K562 (cell line): ENCODE measurements around the gene AGPAT1. TPM values are rescaled to one million over a fixed set of nuclear protein-coding genes. Genes with fewer than 3 reads are reported as not detected.

Experiments
- ATAC-seq: fragments of 200-7000 bp; cut with Tn5 transposase; 3 replicates; pipeline ENCODE4 v1.9.1; 2020; ENCODE audit warnings: moderate library complexity
- BruUV-seq: library from RNA; stranded (reverse); fragments of 400-500 nt; replicated peaks from 2 replicates; lab custom pipeline; 2021; lab: Mats Ljungman, UMichigan
- CTCF ChIA-PET: fragments of 300-600 bp; formaldehyde crosslinking; extraction: SDS; loops from one replicate; lab custom pipeline; 2021; ENCODE audit warnings: low intra/inter-chr PET ratio; lab: Yijun Ruan, JAX
- POLR2A ChIA-PET: fragments of 300-600, 350-650 bp; sonication (Branson Sonifier 250); formaldehyde crosslinking; extraction: SDS; loops from one replicate; lab custom pipeline; 2021; ENCODE audit warnings: antibody characterized with exemption, inconsistent platforms; lab: Yijun Ruan, JAX
- DNase-seq, 4 experiments: peaks; one replicate each; pipeline versions ENCODE4 v3.0.0 to v3.0.0-alpha.2; 2011 to 2018; ENCODE audit warnings: low spot score in 3 of 4, mixed read lengths in 3 of 4; ENCODE audit errors: extremely low read depth in 1 of 4
- FAIRE-seq: peaks from 2 replicates; lab custom pipeline; 2011; peaks lifted over from hg19 to GRCh38; lab: Jason Lieb, UNC
- H2AFZ ChIP-seq: 2 replicates; pipeline ENCODE4 v1.6.0; 2011; ENCODE audit warnings: low read depth, low read length, control low read depth, inconsistent platforms
- H3K27ac ChIP-seq: fragments of 200-600 bp; 3 replicates; pipeline ENCODE4 v1.8.0; 2011; ENCODE audit warnings: low read depth, mild to moderate bottlenecking, control low read depth, inconsistent platforms, low read length, moderate library complexity, mixed read lengths; ENCODE audit errors: extremely low read depth
- H3K27me3 ChIP-seq, 2 experiments: fragments of 300-600 bp in 1 of 2; 2 replicates in 1 of 2; 3 replicates in 1 of 2; pipeline versions ENCODE4 v1.6.0 to v1.8.0; 2011; ENCODE audit warnings: inconsistent platforms in 2 of 2, low read length in 2 of 2, mild to moderate bottlenecking in 1 of 2, mixed read lengths in 1 of 2, moderate library complexity in 1 of 2; ENCODE audit not compliant: control insufficient read depth in 2 of 2, insufficient read depth in 2 of 2
- H3K36me3 ChIP-seq: fragments of 300-600 bp; 3 replicates; pipeline ENCODE4 v1.8.0; 2011; ENCODE audit warnings: mild to moderate bottlenecking, low read length, inconsistent platforms; ENCODE audit not compliant: control insufficient read depth, insufficient read depth
- H3K4me1 ChIP-seq, 2 experiments: fragments of 200-600 bp in 1 of 2; replicated peaks in 1 of 2; 2 replicates in 1 of 2; 3 replicates in 1 of 2; pipeline versions ENCODE4 v1.5.1 to v1.8.0; 2011; ENCODE audit warnings: inconsistent platforms in 2 of 2, low read length in 2 of 2, mild to moderate bottlenecking in 1 of 2, mixed read lengths in 1 of 2, moderate library complexity in 1 of 2; ENCODE audit not compliant: control insufficient read depth in 2 of 2, insufficient read depth in 2 of 2
- H3K4me2 ChIP-seq: 2 replicates; pipeline ENCODE4 v1.6.1; 2011; ENCODE audit warnings: low read length, control low read depth, inconsistent platforms, mixed read lengths; ENCODE audit not compliant: insufficient read depth
- H3K4me3 ChIP-seq: fragments of 200-600 bp; sonication (generic), shearing (Covaris generic); 2 replicates; pipeline ENCODE4 v1.5.1; 2016; ENCODE audit warnings: control low read depth, inconsistent platforms
- H3K79me2 ChIP-seq: fragments of 200-600 bp; 3 replicates; pipeline ENCODE4 v1.8.0; 2011; ENCODE audit warnings: low read length, inconsistent platforms; ENCODE audit not compliant: control insufficient read depth, insufficient read depth
- H3K9ac ChIP-seq, 2 experiments: 2 replicates each; pipeline versions ENCODE4 v1.6.0 to v1.6.1; 2011; ENCODE audit warnings: low read depth in 2 of 2, low read length in 2 of 2, control low read depth in 1 of 2, inconsistent platforms in 1 of 2, mild to moderate bottlenecking in 1 of 2, mixed read lengths in 1 of 2; ENCODE audit not compliant: insufficient read depth in 1 of 2
- H3K9me1 ChIP-seq: one replicate; pipeline ENCODE4 v1.6.0; 2011; ENCODE audit warnings: inconsistent platforms, mild to moderate bottlenecking, low read length, moderate library complexity; ENCODE audit not compliant: control insufficient read depth, insufficient read depth
- H3K9me3 ChIP-seq: replicated peaks from 2 replicates; pipeline ENCODE4 v1.5.1; 2011; ENCODE audit warnings: low read depth, low read length, inconsistent platforms; ENCODE audit not compliant: control insufficient read depth, insufficient read depth
- H4K20me1 ChIP-seq: replicated peaks from 2 replicates; pipeline ENCODE4 v1.6.1; 2011; ENCODE audit warnings: low read length, inconsistent platforms, mixed read lengths; ENCODE audit not compliant: control insufficient read depth, insufficient read depth
- HOXB6 ChIP-seq: fragments of 250-450 bp; sonication (Bioruptor Pico); IDR thresholded peaks from 2 replicates; pipeline ENCODE4 v1.5.1; 2022; ENCODE audit warnings: mild to moderate bottlenecking, borderline replicate concordance
- JUN ChIP-seq, 2 experiments: sonication (generic) in 1 of 2; formaldehyde crosslinking in 1 of 2; IDR thresholded peaks; 2 replicates each; pipeline versions ENCODE4 v1.6.1 to v1.8.0; 2012 to 2022; ENCODE audit warnings: borderline replicate concordance in 2 of 2, mild to moderate bottlenecking in 2 of 2, improper control_type of control experiment in 1 of 2, low read depth in 1 of 2, low read length in 1 of 2, missing genetic modification reagents in 1 of 2
- NR4A1 ChIP-seq, 2 experiments: fragments of 250-450 bp in 1 of 2; fragments of 450-650 bp in 1 of 2; sonication (Bioruptor Pico) in 1 of 2; IDR thresholded peaks; 2 replicates each; pipeline versions ENCODE4 v1.4.0 to v1.6.1; 2016 to 2020; ENCODE audit warnings: mild to moderate bottlenecking in 2 of 2, missing compliant biosample characterization in 1 of 2, missing genetic modification characterization in 1 of 2, moderate library complexity in 1 of 2
- ZFP1 ChIP-seq: fragments of 450-650 bp; formaldehyde crosslinking; IDR thresholded peaks from 2 replicates; pipeline ENCODE4 v1.4.0; 2020; ENCODE audit warnings: mild to moderate bottlenecking, mixed read lengths
- ZNF239 ChIP-seq: fragments of 250-450 bp; sonication (Bioruptor Pico); IDR thresholded peaks from 2 replicates; pipeline ENCODE4 v1.4.0; 2020; ENCODE audit warnings: mild to moderate bottlenecking
- ZNF354B ChIP-seq: fragments of 250-450 bp; sonication (Bioruptor Pico); IDR thresholded peaks from 2 replicates; pipeline ENCODE4 v1.4.0; 2020
- ZNF431 ChIP-seq: sonication (generic); formaldehyde crosslinking; IDR thresholded peaks from 2 replicates; pipeline ENCODE4 v1.8.0; 2022; ENCODE audit warnings: mild to moderate bottlenecking, missing genetic modification reagents
- ZNF57 ChIP-seq: fragments of 450-650 bp; formaldehyde crosslinking; IDR thresholded peaks from 2 replicates; pipeline ENCODE4 v1.4.0; 2020; ENCODE audit warnings: mild to moderate bottlenecking, moderate library complexity
- ZNF655 ChIP-seq: fragments of 250-450 bp; sonication (Bioruptor Pico); IDR thresholded peaks from 2 replicates; pipeline ENCODE4 v1.5.0; 2021
- ZNF695 ChIP-seq: fragments of 450-650 bp; formaldehyde crosslinking; IDR thresholded peaks from 2 replicates; pipeline ENCODE4 v1.4.0; 2020; ENCODE audit warnings: mild to moderate bottlenecking, moderate library complexity
- in situ Hi-C: fragments of 300-500 bp; cut with MboI; formaldehyde crosslinking; loops from 4 replicates; pipeline ENCODE4 v1.15.0; 2018; ENCODE audit warnings: inconsistent platforms, mixed read lengths
- intact Hi-C: fragments of 100-400 bp; cut with micrococcal nuclease; formaldehyde crosslinking; loops from 2 replicates; pipeline ENCODE4 v1.14.2; 2022
- polyA plus RNA-seq, 8 experiments: library from polyadenylated mRNA; depleted of rRNA in 4 of 8; stranded (reverse) in 5 of 8; unstranded in 3 of 8; fragments of >200 nt; fragmentation: Nextera tagmentation in 2 of 8; fragmentation: Illumina TruSeq in 1 of 8; extraction: Ambion mirVana in 2 of 8; extraction: Trizol in 1 of 8; gene quantifications; 2 replicates each; pipeline versions ENCODE4 v1.2.1 to v1.2.3, GENCODE V29; 2011 to 2014; ENCODE audit warnings: inconsistent platforms in 1 of 8, missing spikeins in 1 of 8
- total RNA-seq, 7 experiments: library from RNA; depleted of rRNA in 6 of 7; stranded (reverse); fragments of >200 nt in 6 of 7; fragmentation: Illumina TruSeq in 2 of 7; extraction: Trizol in 2 of 7; gene quantifications; 2 replicates each; pipeline versions ENCODE4 v1.2.1 to v1.2.3, GENCODE V29; 2011 to 2021; ENCODE audit warnings: low replicate concordance in 1 of 7

The AGPAT1 gene
- total and polyA plus RNA-seq, 9 of the 15 experiments (the other 6 are each of a cell fraction or from before 2014, with no cell fraction given), result 37.9 to 176 (median 69.4) TPM

- TF ChIP-seq NR4A1 (CRISPR knock-in tag; IDR thresholded peaks at IDR 0.05), result no peak
- TF ChIP-seq NR4A1 (tag; IDR thresholded peaks at IDR 0.05), result no peak
Observed at GRCh38 chr6:32133786-32134185, 42.1 kb downstream of the AGPAT1 start (continued).

GRCh38 chr6:32132110-32132509 lies 43.8 kb downstream of the AGPAT1 start:
- ChIA-PET CTCF (no interaction called here), POLR2A (interaction anchor here (0.5 to 3.9 kb wide), 13 partner anchors 10 to 429 kb away, joined by 3 to 23 read pairs (median 4); no protein-coding TSS in a partner anchor)
- FAIRE-seq (no peak), DNase-seq (no peak), ATAC-seq (no peak)
- intact Hi-C loops (loop anchor here (5.0 kb wide), 1 partner anchor 1070 kb away; the partner anchor contains the start of genes HSD17B8, RXRB and SLC39A7), in situ Hi-C loops (no loop called here)
- no TSS peak for BruUV-seq
- Histone ChIP-seq H3K9me1 (no peaks in the 10 kb centered on the region), H3K27ac (peak overlapping the region; percentile 5; the same call in 1 of the 3 replicates), H3K4me3 (no peak overlapping the region), H3K9me3 (no peaks in the 10 kb centered on the region), H3K9ac (no peak overlapping the region), H4K20me1 (no peaks in the 10 kb centered on the region), H3K4me2 (peak overlapping the region; percentile 17; the same call in 1 of the 2 replicates), H3K36me3 (no peaks in the 10 kb centered on the region; the same call in 2 of the 3 replicates), H2AFZ (no peak overlapping the region), H3K27me3 (no peaks in the 10 kb centered on the region), H3K79me2 (peaks cover 27% of the 10 kb centered on the region), H3K4me1 (peaks cover 33 to 43% of the 10 kb centered on the region in 2 experiments)
- TF ChIP-seq ZNF431 (CRISPR knock-in tag), result no peak
- TF ChIP-seq ZNF57 (CRISPR knock-in tag), result no peak
- no peak for TF ChIP-seq ZNF239 (CRISPR knock-in tag)
- no peak for TF ChIP-seq ZNF695 (CRISPR knock-in tag)
- TF ChIP-seq ZNF655 (CRISPR knock-in tag), result no peak
- peak; percentile 58; the same call in 1 of the 2 replicates for TF ChIP-seq HOXB6
- TF ChIP-seq JUN (IDR thresholded peaks at IDR 0.05; ENCODE audit: borderline replicate concordance, low read depth, low read length), result no peak
- no peak for TF ChIP-seq JUN (CRISPR knock-in tag; IDR thresholded peaks at IDR 0.05; ENCODE audit: borderline replicate concordance)
- no peak for TF ChIP-seq ZNF354B (CRISPR knock-in tag)
- TF ChIP-seq ZFP1 (CRISPR knock-in tag), result no peak
